ENCODE data around the gene PNP.

Gene PNP

DNA sequence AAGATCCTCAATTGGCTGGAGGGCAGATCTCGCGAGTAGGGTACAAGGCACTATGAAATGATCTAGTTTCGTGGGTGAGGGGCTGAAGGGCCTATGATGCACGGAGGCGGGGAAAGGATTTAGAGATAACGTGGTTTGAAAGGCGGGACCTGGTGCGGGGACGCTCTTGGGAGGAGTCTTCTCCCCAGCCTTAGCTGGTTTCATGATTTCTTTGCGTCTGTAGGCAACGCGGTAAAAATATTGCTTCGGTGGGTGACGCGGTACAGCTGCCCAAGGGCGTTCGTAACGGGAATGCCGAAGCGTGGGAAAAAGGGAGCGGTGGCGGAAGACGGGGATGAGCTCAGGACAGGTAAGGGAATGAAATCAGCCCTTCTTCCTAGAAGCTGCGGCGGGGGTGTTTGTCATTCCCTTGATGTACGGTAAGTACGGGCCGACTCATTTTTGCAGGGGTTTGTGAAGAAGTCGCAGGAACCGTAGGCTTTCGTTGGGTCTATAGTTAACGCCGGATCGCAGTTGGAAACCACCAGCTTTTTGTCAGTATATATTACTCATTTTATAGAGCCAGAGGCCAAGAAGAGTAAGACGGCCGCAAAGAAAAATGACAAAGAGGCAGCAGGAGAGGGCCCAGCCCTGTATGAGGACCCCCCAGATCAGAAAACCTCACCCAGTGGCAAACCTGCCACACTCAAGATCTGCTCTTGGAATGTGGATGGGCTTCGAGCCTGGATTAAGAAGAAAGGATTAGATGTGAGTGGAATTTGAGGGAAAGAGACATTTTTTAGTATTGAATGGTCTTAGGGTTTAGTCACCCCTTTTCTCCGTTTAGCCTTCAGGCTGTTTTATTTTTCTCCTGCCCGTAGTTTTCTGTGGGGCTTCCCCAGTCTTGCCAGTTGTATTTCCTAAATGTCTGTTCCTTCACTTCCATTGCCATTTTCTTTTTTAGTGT, 13.6 kb upstream of the PNP start:
- peak; percentile 49 to 55 for DNase-seq

DNA sequence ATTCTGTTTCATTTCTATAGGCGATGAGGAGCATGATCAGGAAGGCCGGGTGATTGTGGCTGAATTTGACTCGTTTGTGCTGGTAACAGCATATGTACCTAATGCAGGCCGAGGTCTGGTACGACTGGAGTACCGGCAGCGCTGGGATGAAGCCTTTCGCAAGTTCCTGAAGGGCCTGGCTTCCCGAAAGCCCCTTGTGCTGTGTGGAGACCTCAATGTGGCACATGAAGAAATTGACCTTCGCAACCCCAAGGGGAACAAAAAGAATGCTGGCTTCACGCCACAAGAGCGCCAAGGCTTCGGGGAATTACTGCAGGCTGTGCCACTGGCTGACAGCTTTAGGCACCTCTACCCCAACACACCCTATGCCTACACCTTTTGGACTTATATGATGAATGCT, 12.2 kb upstream of the PNP start:
- no peak for DNase-seq

DNA sequence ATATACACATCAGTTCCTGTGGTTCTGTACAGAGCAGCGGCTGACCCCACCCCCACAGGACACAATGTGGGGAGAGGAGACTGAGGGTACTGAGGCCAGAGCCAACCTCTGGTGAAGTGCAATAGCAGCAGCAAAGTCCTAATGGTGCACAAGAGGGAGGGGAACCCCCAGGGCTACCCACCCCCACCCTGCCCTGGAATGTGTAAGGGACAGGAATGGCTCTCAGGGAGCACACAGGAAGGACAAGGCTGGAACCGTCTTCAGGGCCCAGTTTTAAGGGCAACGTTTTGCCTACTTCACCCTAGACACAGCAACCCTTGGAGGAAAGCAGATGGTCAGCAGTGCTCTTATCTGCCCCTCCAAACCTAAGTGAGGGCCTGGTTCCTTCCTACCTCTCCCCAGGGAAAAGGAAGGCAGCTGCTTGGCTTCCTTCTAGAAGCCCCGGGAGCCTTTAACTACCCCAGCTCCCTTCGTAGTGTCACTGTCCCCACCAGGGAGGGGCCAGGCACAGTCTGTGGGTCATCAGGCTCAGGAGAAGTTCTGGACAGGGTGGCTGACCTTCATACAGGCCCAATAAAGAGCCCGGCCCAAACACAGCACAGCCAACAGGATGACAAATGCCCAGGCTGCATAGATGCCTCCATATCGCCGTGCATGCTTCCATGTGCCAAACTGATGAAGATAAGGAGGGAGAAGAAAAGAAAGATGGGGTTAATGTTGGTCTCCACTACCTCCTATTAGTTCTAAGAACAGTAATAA, 11.0 kb upstream of the PNP start:
- no peak for DNase-seq

DNA sequence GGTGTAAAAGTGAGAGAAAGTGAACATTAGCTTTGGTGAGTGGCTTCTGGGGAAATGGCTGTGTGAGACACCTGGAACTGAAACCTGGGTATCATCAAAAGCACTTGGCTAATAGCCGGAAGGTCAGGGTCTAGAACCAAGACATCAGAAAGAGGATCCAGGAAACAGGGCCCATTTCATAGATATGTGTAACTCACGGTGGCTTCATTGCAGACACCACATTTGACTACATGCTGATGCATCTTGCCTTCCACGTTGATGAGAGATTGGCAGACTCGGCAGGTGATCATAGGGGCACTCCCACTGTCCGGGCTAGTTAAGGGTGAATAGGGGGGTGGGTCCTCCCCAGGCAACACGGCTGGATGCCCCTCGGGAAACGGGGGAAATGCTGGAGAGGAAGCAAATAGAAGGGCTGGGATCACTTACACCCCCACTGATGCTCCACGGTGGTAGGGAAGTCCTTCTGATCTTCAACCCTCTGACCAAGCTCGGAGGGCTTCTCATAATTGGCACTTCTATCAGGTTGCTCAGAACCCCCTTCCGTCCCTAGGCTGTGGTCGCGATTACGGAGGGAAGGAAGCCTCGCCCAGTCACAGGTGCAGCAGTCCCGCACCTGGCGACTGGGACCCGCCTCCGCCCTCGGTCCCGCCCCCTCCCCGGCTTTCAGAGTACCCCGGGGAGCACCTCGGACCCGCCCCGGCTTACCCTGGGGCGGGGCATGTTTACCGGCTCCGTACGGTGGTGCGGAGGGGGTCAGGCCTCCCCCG, 8.6 kb upstream of the PNP start:
- DNase-seq: peak; percentile 46 to 50

DNA sequence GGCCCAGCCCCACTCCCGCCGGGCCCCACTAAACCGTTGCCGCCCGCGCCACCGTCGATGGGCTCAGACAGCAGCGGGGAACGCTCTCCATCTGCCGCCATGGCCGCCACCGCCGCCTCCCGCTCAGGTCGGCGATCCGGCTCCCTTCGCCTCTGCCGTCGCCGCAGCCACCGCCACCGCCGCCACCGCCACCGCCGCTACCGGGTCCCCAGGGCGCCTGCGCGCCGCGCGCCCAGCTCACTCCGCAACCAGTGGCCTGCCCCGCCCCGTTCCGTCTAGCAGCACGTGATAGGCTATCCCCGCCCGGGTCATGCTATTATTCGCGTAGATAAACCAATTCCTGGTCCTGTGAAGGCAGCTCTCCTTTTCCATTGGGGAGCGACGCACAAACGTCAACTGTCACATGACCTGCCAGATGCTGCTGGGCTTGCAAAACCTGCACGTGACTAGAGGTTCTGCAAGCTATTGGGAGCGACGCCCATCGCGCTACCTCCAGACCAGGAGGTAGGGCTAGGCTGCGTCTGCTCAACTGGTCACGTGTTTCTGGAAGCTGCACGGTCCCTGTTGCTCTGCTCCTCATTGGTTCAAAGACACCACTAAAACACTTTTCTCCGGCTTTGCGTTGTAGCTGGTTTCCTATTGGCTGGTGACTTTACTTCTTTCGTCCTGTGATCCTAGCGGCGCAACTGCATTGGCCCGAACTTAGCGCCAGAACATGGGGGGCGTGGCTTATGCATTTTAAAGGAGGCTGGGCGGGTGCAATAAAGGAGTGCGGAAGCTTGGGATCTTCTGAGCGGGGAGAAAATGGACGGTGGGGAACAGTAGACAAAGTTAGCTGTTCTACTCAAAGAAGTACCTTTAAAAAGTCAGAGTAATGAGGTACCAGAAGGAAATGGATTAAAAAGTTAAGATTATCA, 7.7 kb upstream of the PNP start, which contains the start of gene PIP4P1:
Gene PIP4P1 (minus strand): TSS at position 210 of the 917 bp plus-strand sequence. CDS start 109 bp downstream, at position 101.
- DNase-seq: peak; percentile 97 to 99

DNA sequence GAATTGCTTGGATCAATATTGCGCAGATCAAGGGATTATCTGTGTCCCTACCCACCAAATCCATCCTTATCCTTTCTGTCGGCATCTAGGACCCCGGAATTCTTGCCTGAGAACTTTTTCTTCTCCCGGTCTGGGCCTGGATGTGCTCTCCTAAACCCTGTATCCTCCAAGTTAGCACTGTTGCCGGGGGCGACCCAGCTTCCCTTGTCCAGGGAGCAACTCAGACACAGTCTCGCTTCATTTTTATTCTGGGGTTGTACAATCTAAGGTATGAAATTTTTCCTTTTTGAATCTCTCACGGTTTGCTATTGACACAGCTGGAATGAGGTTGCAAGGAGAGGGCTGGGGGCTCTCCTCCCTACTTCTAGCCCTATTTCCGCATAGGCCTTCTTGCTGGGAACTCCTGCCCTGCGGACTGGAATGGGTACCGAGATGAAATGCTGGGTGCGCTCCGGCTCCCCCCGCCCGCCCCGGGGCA, 403 bp upstream of the PNP start:
- DNase-seq: no peak

DNA sequence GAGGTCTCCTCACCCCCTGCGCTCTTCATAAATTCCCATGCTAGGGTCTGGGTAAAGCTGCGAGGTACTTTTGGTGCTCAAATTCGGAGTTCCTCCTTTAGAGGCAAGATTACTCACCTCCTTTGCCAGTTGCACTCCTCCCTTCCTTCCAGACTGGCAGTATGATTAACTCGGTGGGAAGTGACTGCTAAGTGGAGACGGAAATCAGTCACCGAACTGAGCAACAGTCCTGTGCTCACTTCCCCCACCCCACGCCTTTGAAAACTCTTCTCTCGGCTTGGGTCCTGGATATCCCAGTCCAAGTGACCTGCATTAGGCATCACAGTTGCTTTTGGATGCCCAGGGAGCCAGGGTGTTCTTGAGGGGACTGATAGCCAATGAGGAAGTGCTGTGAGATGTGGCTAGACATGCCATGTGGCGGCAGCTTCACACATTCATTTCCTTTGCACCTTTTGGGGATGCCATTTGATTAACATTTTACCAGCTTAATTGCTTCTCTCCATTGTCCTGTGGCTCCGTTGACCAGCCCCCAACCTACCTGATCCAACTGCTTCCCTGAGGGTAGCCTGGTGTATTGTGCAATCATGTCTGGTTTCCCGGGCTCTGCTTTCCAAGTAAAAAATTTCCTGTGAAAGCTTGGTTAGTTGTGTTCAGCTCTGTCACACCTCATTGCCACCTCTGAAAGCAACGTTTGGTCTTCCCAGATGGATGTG, 840 bp downstream of the PNP start:
- peak; percentile 58 to 62 for DNase-seq

DNA sequence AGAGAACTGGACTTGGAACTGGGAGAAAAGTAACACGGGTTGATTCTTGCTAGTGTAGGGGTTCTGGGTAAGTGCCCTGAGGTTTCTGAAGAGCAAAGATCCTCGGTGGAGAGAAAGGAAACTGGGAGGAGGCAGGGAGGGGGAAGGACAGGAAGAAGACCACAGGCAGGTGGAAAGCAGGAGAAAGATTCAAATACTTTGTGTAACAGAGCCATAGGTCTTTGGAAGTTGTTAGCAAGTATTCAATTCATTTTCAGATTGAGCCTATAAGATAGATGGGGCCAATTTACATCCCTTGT, 1.3 kb downstream of the PNP start:
- DNase-seq: no peak

DNA sequence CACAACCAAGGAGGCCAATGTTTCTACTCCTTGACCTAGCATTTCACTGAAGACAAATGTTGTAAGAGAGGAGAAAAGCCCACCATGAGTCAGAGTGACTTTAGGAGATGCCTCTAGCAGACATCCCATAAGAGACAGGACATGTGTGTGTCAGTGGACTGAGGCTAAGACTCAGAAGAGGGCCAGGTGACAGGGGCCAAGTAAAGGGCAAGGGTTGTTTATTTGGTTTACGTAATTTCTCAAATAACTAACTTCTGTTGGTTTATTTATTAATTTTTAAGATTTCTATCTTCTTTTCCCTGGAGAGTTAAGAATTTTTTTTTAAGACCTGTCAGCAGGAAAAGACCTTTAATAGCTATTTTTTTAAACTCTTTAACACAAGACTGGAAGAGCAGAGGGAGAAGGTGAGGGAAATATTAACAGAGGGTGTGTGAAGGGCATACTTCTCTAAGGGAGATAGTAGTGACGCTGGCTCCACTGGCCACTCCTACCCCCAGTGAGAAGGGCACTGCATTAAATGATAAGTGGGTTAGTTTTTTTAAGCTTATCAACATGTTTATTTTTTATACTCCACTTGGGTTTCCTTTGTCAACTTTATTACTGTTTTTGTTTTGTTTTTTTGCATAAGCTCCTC, 3.4 kb downstream of the PNP start:
- no peak for DNase-seq

DNA sequence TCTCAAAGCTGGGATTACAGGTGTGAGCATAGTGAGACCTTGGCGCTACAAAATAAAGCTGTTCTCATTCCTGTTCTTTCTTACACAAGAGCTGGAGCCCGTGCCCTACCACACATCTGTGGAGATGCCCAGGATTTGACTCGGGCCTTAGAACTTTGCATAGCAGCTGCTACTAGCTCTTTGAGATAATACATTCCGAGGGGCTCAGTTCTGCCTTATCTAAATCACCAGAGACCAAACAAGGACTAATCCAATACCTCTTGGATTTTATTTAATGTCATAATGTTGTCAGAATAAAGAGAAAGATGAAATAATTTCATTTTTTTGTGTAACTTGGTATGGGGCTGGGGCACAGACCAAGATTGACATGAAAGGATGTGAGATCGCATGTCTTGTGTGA, 7.6 kb downstream of the PNP start:
- DNase-seq: no peak

DNA sequence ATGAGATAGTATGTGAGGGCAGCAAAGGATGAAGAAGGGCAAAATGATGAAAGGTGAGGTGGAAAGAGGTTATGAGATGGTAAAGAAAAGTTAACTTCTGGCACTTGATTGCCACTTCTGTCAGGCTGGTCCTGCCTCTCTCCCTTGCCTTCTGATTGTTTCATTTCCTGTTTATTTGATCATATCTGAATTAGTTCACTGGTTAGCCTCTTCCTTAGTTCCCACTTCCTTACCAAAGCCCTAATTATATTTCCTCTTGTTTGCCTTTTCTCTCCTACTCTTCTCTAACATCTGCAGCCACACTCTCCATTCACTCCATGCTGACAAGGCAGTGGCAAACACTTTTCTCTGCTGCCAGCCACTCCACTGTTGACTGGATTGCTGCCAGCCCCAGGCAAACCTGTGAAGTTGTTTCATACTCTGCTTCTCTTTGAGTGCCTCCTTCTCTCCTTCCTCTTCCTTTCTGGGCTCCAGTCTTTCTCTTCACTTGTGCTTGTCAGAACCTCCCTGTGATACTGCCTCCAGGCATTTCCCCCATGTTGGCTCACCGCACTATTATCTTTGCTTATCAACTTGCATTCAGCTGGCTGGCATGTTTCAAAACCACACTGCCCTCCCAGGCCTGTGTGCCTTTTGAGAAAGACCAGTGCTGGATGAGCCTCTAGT, 8.1 kb downstream of the PNP start:
- peak in 1 of 2 donors; percentile 21 for DNase-seq

DNA sequence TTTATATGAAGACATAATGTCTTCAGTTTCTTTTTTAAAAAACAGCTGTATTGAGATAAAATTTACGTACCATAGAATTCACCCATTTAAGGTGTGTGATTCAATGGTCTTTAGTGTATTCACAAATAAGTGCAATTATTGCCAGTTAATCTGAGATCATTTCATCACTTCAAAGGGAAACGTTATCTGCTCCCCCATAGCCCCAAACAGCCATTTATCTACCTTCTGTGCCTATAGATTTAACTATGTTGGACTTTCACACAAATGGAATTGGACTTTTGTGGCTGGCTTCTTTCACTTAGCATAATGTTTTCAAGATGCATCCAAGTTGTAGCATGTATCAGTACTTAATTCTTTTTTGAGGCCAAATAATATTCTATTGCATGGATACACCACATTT, 9.7 kb downstream of the PNP start:
- DNase-seq: no peak

DNA sequence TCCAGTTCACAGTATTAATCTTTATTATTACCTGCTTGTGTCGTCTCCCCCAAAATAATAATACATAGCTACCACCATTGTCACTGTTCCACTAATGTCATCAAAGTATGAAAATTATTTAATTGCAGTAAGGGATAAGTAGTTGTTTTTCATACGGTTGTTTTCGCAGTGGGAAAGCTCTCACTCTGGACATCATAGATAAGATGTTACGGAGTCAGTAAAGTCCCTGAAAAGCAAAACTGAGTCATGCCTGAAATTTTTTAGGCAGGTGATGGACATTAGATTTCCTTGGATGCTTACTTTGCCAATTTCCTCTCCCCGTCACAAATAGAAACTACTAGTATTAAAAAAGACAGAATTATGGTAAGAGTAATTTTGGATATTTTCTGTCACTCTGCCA, 13.2 kb downstream of the PNP start:
- no peak for DNase-seq

DNA sequence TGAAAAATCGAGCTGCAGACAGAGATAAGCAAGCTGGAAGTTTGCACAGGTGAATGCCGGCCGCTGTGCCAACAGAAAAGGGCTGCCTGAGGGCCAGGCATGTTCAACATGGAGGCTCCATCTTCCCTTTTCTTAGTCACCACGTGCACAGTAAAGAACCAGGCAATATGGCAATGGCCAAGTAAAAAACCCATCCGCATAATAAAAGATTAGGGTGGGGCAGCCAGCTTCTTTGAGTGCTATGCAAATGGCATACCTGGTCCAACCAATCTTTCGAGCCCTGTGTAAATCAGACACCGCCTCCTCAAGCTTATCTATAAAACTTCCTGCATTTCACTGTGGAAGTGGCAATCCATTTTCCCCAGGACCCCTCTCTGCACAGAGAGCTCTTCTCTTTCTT, 16.7 kb downstream of the PNP start:
- no peak for DNase-seq

DNA sequence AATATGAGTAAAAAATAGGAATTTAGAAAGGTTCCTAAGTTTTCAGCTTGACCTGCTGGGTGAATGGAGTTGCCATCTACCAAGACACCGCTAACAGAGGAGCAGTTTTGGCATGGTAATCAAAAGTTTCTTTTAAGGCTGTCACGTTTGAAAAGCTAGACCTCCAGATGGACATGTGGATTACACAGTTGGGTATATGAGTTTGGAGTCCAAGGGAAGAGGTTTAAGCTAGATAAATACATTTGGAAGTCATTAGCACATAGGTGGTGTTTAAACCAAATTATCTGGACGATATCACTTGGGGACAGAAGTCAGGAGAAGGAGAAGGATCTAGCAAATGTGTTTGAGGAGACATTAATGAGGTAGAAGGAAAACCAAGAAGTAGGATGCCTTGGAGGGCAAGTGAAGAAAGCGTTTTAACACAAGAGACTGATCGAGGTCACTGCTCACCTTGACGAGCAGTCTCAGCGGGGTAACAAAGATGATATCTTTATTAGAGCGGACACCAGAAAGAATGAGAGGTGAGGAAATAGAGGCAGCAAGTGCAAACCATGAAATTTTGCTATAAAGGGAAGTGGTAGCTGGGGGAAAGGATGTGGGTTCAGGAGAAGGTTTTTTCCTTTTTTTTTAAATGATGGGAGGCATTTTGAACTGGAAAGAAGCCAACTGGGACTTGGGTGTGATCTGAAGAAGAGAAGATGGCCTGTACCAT, 17.6 kb downstream of the PNP start:
- no peak for DNase-seq

DNA sequence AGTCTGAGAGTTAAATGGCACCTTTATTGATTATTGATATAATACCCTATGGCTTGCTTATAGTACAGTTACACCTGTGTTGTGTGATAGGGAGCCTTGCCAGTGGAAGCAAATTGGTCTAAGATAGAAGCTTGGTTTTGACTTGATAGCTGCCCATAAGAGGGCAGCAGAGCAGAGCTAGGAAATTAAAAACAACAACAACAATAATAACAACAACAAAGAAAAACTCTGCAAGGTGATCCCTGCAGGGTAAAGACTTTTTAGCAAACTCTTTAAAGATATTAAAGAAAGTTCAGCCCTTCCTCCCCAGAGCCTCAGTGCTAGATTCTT, 18.2 kb downstream of the PNP start:
- DNase-seq: no peak

DNA sequence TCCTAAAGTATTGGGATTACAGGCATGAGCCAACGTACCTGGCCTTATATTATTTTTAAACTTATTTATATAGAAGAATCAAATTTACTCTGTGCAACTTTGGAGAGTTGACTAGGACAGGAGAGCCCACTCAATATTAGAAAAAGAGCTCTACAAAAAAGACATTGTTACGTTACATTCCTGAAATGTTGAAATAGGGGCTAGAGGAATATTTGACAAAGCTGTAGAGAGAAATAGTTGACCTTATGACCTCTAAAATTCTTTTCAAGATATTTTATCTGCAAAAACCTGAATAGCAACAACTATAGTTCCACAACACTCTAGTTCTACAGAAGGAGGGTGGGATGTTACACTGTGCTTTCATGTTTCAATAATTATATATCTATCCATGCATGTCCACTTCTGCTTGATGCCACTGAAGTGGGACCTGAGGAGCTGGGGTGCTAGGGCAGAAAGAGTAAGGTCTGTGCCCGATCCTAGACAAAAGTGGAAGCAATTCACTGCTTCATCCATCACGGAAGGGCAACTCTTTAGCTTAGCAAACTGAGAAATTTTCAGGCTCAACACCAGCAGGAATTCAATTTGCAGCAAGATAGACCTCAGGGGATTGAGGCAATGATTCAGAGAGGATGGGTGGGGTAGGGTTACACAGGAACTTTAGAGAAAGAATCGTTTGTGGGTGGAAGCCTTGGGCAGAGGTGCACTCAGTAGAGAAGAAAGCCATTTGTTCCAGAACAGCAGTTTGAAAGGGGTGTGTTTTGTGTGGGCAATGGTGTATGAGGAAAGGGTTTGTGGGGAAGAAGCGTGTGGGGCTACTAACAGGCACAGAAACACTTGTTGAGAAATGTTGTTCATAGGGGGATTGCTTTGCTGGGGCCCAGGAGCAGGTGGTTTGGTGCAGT, 20.1 kb downstream of the PNP start:
- peak; percentile 7 to 11 for DNase-seq

DNA sequence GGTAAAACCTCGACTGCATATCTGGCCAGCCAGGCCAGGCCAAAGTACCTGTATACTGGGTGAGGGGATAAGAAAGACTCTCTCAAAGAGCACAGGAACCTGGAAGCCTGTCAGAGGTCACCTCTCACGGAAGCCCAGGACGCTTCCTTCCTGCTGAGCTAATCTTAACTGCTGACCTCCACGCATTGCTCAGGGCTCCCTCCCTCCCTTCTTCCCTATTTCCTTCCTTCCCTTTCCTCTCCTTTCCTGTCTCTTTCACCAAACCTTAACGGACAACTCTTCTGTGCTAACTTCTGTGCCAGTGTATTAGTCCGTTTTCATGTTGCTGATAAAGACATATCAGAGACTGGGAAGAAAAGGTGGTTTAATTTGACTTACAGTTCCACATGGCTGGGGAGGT, 21.4 kb downstream of the PNP start:
- no peak for DNase-seq

DNA sequence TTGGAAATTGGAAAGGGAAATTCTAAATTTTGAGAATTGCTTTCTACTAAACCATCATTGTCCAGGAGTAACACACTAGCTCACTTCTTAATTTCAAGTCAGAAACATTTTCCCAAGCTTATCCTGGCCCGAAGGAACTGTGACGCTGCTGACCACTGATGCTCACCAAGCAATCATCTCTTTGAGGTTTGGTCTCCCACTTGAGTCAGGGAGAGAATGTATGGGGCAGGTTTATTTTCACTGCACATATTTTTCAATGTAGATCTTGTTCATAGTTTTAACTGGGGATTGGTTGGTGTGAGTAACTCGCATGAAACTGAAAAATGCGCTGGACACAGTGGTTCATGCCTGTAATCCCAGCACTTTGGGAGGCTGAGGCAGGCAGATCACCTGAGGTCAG, 23.3 kb downstream of the PNP start:
- no peak for DNase-seq

Measured in activated CD4-positive, alpha-beta T cell treated with anti-CD3 and anti-CD28 coated beads for 4 hours (primary cell).